ENCODE data around the gene OR5T3.
"Not testable (repeated sequence)": the region's sequence is repeated elsewhere in the genome, so short reads cannot be mapped to it uniquely, and the experiment has no call there.

The OR5T3 gene

GRCh38 chr11:56251954-56252353 lies at the start of gene OR5T3:
OR5T3 (plus strand) TSS chr11:56252254; CDS start chr11:56252254, 0 bp downstream.
- no peak for DNase-seq (ENCODE audit: low spot score)

- DNase-seq (ENCODE audit: low spot score), result no peak
Observed at GRCh38 chr11:56207790-56208189, 44.3 kb upstream of the OR5T3 start.

GRCh38 chr11:56214537-56214936 lies 37.5 kb upstream of the OR5T3 start:
- no peak for DNase-seq (ENCODE audit: low spot score)

DNA sequence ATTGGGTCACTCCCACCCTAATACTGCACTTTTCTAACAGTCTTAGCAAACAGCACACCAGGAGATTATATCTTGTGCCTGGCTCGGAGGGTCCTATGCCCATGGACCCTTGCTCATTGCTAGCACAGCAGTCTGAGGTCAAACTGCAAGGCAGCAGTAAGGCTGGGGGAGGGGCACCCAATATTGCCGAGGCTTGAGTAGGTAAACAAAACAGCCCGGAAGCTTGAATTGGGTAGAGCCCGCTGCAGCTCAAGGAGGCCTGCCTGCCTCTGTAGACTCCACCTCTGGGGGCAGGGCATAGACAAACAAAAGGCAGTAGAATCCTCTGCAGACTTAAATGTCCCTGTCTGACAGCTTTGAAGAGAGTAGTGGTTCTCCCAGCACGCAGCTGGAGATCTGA lies 32.3 kb upstream of the OR5T3 start:
- not testable (repeated sequence) for DNase-seq (ENCODE audit: low spot score)

DNA sequence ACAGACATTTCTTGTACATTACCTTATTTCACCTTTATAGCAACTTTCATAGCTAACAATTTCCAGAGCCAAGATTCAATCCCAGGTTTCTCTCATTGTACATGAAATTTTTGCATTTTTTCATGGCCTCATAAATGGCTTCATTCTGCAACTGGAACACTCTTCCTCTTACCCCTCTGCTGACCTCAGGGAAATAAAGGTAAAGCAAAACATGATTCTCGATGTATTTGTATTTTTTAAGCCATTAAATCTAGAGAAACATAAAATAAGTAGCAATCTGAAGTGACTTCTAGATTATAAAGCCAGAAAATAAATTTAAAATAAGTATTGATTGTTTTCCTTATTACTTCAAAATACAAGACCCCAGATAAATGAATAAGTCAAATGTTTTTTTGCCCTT lies 17.9 kb upstream of the OR5T3 start, which contains the start of gene OR5T2:
Gene OR5T2, minus strand, starts transcription at position 101 of the 400 bp plus-strand sequence. CDS start 1,193 bp downstream, outside the sequence.
- no peak for DNase-seq (ENCODE audit: low spot score)

GRCh38 chr11:56271092-56271491 lies 19.0 kb downstream of the OR5T3 start:
- no peak for DNase-seq (ENCODE audit: low spot score)

- no peak for DNase-seq (ENCODE audit: low spot score)
Observed at GRCh38 chr11:56273854-56274253, 21.8 kb downstream of the OR5T3 start, which contains the start of gene OR5T1. OR5T1 (plus strand) TSS chr11:56274154; CDS start chr11:56275639, 1,485 bp downstream.

- DNase-seq (ENCODE audit: low spot score), result no peak
Observed at GRCh38 chr11:56292154-56292553, 40.1 kb downstream of the OR5T3 start, which contains the start of gene OR8H1. OR8H1 (minus strand) TSS chr11:56292254; CDS start chr11:56291062, 1,192 bp downstream.

- DNase-seq (ENCODE audit: low spot score), result no peak
Observed at GRCh38 chr11:56296898-56297297, 44.8 kb downstream of the OR5T3 start.
